Loucy (cell line): ENCODE measurements around the gene LAMTOR4.
A peak's percentile ranks its signal among the peaks of the same experiment; 100 is the strongest.
"Not testable (repeated sequence)": the region's sequence is repeated elsewhere in the genome, so short reads cannot be mapped to it uniquely, and the experiment has no call there.

Experiments used
- H2AFZ ChIP-seq: fragments of 200-600 bp; sonication (generic); 2 replicates; pipeline ENCODE4 v1.6.0; 2016; ENCODE audit warnings: antibody characterized with exemption, mild to moderate bottlenecking, low read length, moderate library complexity
- H3F3A ChIP-seq: fragments of 200-600 bp; 2 replicates; pipeline ENCODE4 v1.6.0; 2016; ENCODE audit warnings: antibody characterized with exemption, low read depth, mild to moderate bottlenecking
- H3K27me3 ChIP-seq: fragments of 200-600 bp; sonication (generic); 2 replicates; pipeline ENCODE4 v1.6.1; 2014; ENCODE audit warnings: low read length, mild to moderate bottlenecking; ENCODE audit not compliant: insufficient read depth, poor library complexity, severe bottlenecking
- H3K36me3 ChIP-seq: fragments of 200-600 bp; sonication (generic); 2 replicates; pipeline ENCODE4 v1.6.1; 2016; ENCODE audit warnings: low read length; ENCODE audit not compliant: insufficient read depth
- H3K4me1 ChIP-seq: fragments of 200-600 bp; sonication (generic); 2 replicates; pipeline ENCODE4 v1.5.1; 2014; ENCODE audit warnings: low read length, mild to moderate bottlenecking; ENCODE audit not compliant: insufficient read depth, poor library complexity, severe bottlenecking
- H3K4me2 ChIP-seq: fragments of 200-600 bp; sonication (generic); 2 replicates; pipeline ENCODE4 v1.6.0; 2014; ENCODE audit warnings: antibody characterized with exemption, low read length, low read depth, mild to moderate bottlenecking; ENCODE audit not compliant: poor library complexity, severe bottlenecking
- H3K4me3 ChIP-seq: fragments of 200-600 bp; sonication (generic); 2 replicates; pipeline ENCODE4 v1.5.1; 2014; ENCODE audit warnings: low read length, mild to moderate bottlenecking, mixed read lengths; ENCODE audit not compliant: poor library complexity, severe bottlenecking
- H3K79me2 ChIP-seq: fragments of 200-600 bp; sonication (generic); 2 replicates; pipeline ENCODE4 v1.6.1; 2014; ENCODE audit warnings: low read length; ENCODE audit not compliant: insufficient read depth
- H3K9ac ChIP-seq: fragments of 200-600 bp; sonication (generic); 2 replicates; pipeline ENCODE4 v1.6.0; 2014; ENCODE audit warnings: mild to moderate bottlenecking, low read depth, low read length, moderate library complexity; ENCODE audit not compliant: poor library complexity, severe bottlenecking
- H3K9me2 ChIP-seq: fragments of 200-600 bp; sonication (generic); replicated peaks from 2 replicates; pipeline ENCODE4 v1.6.1; 2016; ENCODE audit warnings: low read depth, low read length, mixed read lengths
- H3K9me3 ChIP-seq: fragments of 200-600 bp; sonication (generic); 2 replicates; pipeline ENCODE4 v1.6.1; 2014; ENCODE audit warnings: mild to moderate bottlenecking, antibody characterized with exemption, low read length, low read depth; ENCODE audit not compliant: insufficient read depth
- H4K20me1 ChIP-seq: fragments of 200-600 bp; sonication (generic); 2 replicates; pipeline ENCODE4 v1.6.0; 2014; ENCODE audit warnings: antibody characterized with exemption, low read length, mild to moderate bottlenecking; ENCODE audit not compliant: insufficient read depth, poor library complexity, severe bottlenecking
- CTCF ChIP-seq: fragments of 200-600 bp; sonication (generic); conservative IDR thresholded peaks from 2 replicates; pipeline ENCODE4 v1.5.1; 2014; ENCODE audit warnings: mild to moderate bottlenecking, antibody characterized with exemption, low read length
- EZH2phosphoT487 ChIP-seq: fragments of 200-600 bp; IDR thresholded peaks from 2 replicates; pipeline ENCODE4 v1.6.1; 2018; ENCODE audit warnings: antibody characterized with exemption, mild to moderate bottlenecking, moderate library complexity, borderline replicate concordance

The LAMTOR4 gene

GRCh38 chr7:100137851-100138760 lies 10.6 kb upstream of the LAMTOR4 start:
- Histone ChIP-seq H3K4me3 (no peak overlapping the region), H2AFZ (peak overlapping the region; percentile 81), H4K20me1 (no peaks in the 10 kb centered on the region), H3K4me2 (peak overlapping the region; percentile 35), H3F3A (no peaks in the 10 kb centered on the region), H3K4me1 (peaks cover 4% of the 10 kb centered on the region), H3K9me2 (no peaks in the 10 kb centered on the region), H3K79me2 (no peaks in the 10 kb centered on the region), H3K9me3 (no peaks in the 10 kb centered on the region), H3K27me3 (no peaks in the 10 kb centered on the region), H3K36me3 (no peaks in the 10 kb centered on the region), H3K9ac (no peak overlapping the region)
- TF ChIP-seq EZH2phosphoT487 (no peak), CTCF (no peak)

- H3K4me1 ChIP-seq, result peaks cover 4% of the 10 kb centered on the region
- no peak overlapping the region for H3K9ac ChIP-seq
- no peaks in the 10 kb centered on the region for H3F3A ChIP-seq
- H3K27me3 ChIP-seq, result no peaks in the 10 kb centered on the region
- no peak overlapping the region for H3K4me3 ChIP-seq
- no peak for TF ChIP-seq CTCF
- no peak for TF ChIP-seq EZH2phosphoT487
- H3K9me3 ChIP-seq, result no peaks in the 10 kb centered on the region
- H3K4me2 ChIP-seq, result no peak overlapping the region
- H3K9me2 ChIP-seq, result no peaks in the 10 kb centered on the region
- H3K79me2 ChIP-seq, result no peaks in the 10 kb centered on the region
- no peaks in the 10 kb centered on the region for H3K36me3 ChIP-seq
- no peaks in the 10 kb centered on the region for H4K20me1 ChIP-seq
- peak overlapping the region; percentile 30; the same call in 1 of the 2 replicates for H2AFZ ChIP-seq
Observed at GRCh38 chr7:100141555-100141949, 7.2 kb upstream of the LAMTOR4 start.

GRCh38 chr7:100142461-100142860 lies 6.3 kb upstream of the LAMTOR4 start:
- Histone ChIP-seq H4K20me1 (no peaks in the 10 kb centered on the region), H3K4me2 (no peak overlapping the region), H3K36me3 (no peaks in the 10 kb centered on the region), H2AFZ (no peak overlapping the region), H3K4me1 (peaks cover 4% of the 10 kb centered on the region), H3K4me3 (no peak overlapping the region), H3K9me2 (no peaks in the 10 kb centered on the region), H3K27me3 (no peaks in the 10 kb centered on the region), H3F3A (no peaks in the 10 kb centered on the region), H3K79me2 (no peaks in the 10 kb centered on the region), H3K9ac (no peak overlapping the region), H3K9me3 (no peaks in the 10 kb centered on the region)
- TF ChIP-seq CTCF, result no peak
- no peak for TF ChIP-seq EZH2phosphoT487

GRCh38 chr7:100146350-100146749 lies 2.4 kb upstream of the LAMTOR4 start:
- not testable (repeated sequence) for H4K20me1 ChIP-seq

More at GRCh38 chr7:100146350-100146749, 2.4 kb upstream of the LAMTOR4 start:
- not testable (repeated sequence) for H3K9ac ChIP-seq, H3K27me3 ChIP-seq, H3F3A ChIP-seq, H3K4me2 ChIP-seq, H3K36me3 ChIP-seq, H3K4me3 ChIP-seq, H3K9me2 ChIP-seq, H2AFZ ChIP-seq, H3K9me3 ChIP-seq
- Histone ChIP-seq H3K4me1 (peaks cover 12% of the 10 kb centered on the region), H3K79me2 (peaks cover 22% of the 10 kb centered on the region)
